ENCODE measurements around the gene OGFRL1.
"Not testable (repeated sequence)": the region's sequence is repeated elsewhere in the genome, so short reads cannot be mapped to it uniquely, and the experiment has no call there.

OGFRL1 gene

DNA sequence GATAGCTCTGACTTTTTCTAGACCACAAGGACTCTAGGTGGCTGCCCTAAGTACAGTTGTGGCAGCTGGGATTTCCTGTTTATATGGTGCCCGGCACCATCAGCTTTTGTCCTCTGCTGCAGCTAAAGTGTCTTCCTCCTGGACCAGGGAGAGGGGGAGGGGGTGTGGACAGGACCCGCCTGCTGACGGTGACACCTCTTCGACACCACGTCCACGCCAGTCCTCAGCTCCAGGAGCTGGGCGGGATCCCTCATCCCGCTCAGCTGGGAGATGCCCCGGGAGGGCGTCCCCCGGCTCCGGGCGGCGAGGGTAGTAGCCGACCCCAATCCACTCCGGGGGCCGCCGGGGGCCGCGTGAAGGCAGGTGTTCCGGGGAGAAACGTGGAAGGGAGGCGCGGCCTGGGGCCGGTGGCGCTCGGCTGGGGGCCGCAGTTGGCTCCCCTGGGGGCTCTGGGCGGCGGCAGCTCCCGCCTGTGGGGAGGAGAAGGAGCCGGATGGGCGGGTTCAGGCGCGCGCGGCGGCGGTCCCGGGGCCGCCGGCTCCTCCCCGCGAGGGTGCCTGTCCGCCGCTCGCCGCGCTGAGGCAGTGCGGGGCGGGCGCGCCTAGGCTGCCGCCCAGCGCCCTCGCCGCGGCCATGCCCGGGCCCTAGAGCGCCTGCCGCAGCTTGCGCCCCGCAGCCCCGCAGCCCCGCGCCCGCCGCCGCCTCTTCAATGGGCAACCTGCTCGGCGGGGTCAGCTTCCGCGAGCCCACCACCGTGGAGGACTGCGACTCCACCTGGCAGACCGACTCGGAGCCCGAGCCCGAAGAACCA lies at the start of gene OGFRL1:
OGFRL1 (plus strand) TSS at position 584 of the 811 bp plus-strand sequence; CDS start at position 710, 126 bp downstream.
- DNase-seq = no peak

DNA sequence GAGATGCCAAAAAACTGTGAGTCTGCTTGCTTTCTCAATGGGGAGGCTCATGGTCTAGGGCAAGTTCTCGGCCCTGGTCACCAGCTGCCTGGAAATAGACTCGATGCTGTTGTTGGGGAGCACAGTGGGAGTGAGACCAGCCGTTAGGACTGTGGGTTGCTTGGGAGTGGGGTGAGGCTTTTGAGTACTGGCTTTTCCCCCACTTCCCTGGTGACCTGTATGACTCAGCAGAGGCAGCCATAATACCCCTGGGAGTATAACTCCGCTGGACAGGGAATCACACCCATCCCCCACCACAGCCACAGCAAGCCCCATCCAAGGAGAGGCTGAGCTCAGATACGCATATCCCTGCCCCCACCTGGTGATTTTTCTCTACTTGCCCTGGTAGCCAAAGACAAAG lies 48.9 kb upstream of the OGFRL1 start:
- no peak for DNase-seq

DNA sequence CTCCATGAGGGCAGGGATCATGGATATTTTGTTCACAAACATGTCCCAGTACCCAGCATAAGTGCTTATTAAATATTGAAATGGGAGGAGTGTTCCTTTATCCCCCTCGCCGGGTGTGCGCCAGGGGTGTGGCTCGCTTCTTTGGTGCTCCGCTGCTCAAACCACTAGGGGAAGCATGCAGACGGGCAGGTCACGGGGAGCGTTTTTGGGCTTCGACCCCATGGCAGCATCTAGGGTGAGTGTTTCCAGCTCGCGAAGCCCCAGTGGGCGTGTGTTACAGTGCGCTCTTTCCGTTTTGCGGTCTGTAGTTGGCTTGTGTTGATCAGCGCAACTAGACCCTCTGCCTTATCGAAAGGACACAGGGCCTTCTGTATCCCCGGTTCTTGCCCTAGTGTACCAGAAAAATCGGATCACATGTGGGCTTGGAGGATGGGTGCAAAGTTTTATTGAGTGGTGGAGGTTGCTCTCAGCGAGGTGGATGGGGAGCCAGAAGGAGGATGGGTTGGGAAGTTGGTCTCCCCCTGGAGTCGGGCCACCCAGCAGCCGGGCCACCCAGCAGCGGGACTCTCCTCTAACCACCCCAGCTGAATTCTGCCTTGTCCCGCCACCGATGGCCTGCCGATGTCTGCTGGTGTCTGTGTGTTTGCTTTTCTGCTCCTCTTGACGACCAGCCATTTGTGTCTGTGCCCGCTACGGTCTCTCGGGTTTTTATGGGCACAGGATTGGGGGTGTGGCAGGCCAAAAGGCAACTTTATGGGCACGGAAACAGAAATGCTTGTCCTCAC lies 43.2 kb upstream of the OGFRL1 start:
- DNase-seq = no peak

DNA sequence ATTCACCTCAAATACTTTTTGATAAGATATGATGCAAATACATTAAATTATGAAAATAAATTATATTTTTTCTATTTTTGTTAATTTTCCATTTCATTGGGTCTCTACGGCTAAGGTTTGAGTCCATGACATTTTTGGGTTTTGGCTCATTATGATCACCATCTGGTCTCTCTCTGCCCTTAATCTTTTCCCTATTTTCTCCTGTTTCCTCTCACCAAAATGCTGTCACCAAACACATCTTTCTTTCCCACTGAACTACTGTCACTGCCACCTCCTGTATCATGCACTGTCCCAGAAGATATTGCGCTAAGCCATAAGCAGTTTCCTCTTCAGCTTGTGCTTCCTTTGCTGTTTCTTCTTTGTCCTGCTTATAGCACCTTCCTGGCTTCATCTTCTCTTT lies 42.0 kb upstream of the OGFRL1 start:
- DNase-seq = no peak

DNA sequence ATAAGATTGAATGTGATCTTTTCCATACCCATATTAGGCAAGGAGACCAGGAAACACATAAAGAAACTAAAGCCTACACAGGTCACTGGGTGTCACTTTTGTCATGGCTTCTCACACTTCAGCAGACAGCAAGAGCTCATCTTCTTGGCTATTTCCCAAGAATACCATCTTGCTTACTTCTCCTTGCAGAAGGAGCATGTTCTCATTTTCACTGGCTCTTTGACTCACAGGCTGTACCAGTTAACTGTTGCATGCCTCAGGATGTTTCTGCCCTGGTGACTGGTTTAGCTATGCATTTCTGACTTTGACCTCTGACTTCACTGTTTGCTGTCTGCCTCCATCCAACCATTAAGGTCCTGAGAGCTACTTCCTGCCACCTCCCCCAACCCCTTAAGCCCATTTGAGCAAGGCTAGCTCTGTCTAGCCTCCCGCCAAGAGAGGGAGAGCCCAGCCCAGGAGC lies 40.3 kb upstream of the OGFRL1 start:
- DNase-seq = peak; percentile 35

DNA sequence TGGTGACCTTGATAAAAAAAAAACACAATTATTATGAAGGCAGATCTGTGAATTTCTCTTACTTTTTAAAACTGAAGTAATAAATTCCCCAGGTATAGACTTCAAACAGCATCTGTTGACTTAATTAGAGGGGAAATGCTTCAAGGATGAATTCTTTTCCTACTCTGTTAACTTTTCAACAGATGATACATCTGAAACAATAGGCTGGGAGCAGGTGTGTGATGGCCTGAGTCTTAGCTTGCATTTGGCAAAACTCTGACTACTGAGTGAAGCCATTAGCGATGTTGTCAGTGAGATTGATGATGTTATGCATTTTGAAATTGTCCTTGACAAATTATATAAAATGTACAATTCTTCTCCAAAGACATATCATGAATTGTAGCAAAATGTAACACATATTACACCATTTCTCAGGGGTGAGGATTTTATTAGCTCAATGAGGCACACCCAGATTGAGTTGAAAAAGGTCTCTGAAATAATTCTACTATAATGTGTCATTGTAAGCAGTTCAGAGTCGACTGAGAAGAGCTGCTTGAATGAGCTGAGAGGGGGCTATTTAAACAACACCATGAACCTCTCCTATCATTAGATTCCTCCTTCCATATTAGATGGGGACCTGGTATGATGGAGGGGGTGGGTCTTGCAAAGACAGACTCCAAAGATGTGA lies 39.6 kb upstream of the OGFRL1 start:
- DNase-seq = no peak

DNA sequence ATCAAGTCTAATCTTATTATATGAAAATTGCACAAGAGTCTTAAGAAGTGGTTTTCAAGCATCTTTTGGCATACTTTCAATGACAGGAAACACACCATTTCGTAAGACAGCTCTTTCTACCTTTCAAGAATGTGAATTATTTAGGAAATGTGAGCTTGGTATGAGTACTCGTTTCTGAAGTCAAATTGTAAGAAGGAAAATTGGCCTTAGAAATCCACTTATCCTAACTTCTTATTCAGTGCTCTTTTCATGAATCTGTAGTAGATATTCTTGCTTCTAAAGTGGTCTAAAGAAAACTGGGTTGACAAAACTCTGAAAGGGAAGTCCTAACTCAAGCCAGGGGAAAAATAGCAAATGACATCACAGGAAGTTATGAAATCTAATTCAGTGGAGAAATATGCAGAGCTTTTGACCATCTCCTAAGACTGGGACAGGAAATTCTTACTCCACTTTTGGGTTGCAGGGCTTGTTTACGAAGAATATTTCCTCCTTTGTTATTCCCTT lies 38.5 kb upstream of the OGFRL1 start:
- peak; percentile 37 for DNase-seq

DNA sequence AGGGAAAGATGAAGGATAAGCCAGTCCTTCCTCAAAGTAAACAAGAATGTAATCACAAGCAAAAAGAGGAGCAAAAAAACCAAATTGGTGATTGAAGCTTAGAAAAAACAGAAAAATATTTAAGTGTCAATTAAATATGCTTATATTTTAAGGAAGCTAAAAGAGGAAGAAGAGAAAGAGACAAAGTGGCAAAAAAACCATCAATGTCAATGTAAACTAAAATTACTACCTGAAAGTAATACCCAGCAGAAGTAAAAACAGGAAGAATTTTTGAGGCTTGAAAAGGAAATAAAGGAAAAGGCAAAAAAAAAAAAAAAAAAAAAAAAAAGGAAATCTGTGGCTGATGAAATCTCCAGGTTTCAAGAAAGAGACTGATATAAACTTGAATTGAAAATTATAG lies 36.2 kb upstream of the OGFRL1 start:
- DNase-seq = no peak

DNA sequence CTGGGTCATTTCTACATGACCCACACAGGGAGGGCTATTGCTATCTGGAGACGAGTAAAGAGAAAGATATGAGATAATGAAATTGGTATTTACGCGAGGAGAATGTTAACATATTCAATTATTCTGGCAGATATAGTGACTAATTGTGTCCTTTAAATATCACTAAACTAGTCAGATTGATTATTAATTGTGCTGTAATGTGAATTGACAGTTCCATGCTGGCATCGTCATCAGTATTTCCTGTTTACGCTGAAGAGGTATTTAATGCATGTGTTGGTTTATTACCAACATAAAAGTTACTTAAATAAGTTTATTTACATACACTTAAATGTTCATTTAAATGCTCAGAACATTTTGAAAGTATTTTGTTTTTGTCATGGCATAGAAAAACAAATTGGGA lies 35.7 kb upstream of the OGFRL1 start:
- no peak for DNase-seq

DNA sequence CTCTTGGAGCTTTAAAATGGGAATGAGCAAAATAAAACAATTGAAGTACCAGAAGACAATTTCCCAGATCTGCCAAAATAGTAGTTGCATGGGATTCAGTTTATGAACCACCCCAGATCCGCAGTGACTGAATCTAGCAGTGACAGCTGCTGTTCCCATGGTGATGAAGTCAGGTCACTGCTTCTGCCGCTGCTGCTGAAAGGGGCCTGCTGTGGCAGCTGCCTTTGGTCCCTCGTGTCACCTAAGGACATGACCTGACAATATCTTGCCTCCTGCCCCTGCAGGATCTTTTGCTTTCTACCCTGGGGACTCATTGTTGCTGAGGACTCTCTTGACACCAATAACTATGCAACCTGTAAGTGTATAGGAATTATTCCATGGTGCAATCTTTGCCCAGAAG lies 34.3 kb upstream of the OGFRL1 start:
- no peak for DNase-seq

DNA sequence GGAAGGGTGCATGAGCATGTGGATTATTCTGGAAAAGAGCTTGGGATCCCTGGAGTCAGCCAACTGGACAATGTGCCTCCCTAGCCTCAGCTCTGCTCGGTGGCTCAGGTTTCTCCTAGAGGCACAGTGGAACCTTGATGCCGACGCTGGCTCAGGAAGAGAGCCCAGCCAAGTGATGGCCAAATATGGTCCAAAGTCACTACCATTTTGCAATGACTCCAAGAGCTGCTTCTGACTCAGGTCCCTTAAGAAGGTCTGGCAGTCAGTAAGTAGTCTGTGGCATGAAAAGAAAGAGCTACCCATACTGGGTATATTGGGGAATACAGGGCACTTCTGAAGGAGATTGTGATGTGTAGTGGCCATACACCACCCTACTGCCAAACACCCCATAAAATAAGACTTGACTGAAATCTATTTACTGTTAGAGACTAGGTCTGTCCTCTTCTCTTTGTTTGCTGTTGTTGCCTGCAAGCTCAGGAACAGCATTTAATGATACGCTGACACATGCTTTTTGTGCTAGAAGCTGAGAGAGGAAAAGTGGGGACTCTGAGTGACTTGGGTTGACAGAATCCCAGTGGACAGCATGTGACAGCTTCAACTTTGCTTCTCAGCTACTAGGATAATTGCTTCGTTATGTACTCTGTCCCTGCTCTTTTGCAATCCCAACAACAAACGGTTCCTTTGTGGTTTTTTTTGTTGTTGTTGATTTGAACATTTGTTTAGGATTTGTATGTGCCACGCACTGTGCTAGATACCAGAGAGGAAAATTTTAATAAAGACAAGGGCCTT lies 30.3 kb upstream of the OGFRL1 start:
- no peak for DNase-seq

DNA sequence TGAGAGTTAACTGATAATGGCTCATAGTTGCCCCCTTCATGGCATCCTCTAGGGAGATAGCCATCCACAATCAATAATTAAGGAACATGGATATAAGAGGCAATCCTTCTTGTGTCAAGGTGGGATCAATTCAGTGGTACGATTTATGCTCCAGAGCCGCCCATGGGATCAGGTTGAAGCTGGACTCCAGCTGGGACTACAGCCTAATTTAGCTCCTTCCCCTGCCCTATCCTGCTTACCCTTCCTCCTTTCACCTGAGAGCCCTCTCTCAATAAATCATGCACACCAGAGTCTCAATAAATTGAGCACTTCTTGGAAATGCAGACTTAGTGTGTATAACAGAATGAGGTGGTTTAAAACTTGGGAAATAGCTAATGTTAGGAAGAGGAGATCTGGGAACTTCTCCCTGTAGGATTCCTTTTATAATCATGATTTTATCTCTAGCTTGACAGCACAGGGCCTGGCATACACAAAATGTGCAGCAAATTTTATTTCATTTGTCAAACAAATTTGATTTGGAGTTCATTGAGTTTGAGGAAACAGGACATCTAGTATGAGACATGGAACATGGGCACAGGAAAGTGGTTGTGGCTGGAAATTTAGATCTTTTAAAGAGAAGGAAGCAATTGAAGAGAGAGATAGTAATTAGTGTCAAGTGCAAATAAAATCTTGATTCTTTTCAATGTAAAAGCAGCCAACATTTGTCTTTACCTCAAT lies 28.6 kb upstream of the OGFRL1 start:
- DNase-seq = no peak

DNA sequence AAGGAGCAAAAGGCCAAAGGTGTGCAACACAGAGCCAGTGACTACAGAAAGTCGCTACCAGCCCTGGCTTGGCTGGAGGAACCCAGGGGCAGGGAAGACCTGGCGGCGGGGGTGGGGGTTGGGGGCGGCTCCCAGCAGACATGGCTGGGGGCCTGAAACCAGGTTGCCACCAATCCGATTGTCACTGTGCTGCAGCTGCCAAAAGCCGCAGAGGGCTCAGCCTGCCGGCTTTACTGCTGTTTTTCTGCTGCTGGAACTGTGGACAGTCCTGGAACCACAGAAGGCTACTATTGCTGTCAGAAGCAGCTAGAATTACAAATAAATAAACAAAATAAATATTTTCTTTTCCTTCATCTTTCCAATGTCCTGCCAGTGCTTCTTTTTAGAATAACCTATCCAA lies 25.7 kb upstream of the OGFRL1 start:
- no peak for DNase-seq

DNA sequence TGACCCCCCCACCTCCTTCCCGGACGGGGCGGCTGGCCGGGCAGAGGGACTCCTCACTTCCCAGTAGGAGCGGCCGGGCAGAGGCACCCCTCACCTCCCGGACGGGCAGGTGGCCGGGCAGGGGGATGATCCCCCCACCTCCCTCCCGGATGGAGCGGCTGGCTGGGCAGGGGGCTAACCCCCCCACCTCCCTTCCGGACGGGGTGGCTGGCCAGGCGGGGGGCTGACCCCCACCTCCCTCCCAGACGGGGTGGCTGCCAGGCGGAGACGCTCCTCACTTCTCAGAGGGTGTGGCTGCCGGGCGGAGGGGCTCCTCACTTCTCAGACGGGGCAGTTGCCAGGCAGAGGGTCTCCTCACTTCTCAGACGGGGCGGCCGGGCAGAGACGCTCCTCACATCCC lies 22.2 kb upstream of the OGFRL1 start:
- DNase-seq = not testable (repeated sequence)

DNA sequence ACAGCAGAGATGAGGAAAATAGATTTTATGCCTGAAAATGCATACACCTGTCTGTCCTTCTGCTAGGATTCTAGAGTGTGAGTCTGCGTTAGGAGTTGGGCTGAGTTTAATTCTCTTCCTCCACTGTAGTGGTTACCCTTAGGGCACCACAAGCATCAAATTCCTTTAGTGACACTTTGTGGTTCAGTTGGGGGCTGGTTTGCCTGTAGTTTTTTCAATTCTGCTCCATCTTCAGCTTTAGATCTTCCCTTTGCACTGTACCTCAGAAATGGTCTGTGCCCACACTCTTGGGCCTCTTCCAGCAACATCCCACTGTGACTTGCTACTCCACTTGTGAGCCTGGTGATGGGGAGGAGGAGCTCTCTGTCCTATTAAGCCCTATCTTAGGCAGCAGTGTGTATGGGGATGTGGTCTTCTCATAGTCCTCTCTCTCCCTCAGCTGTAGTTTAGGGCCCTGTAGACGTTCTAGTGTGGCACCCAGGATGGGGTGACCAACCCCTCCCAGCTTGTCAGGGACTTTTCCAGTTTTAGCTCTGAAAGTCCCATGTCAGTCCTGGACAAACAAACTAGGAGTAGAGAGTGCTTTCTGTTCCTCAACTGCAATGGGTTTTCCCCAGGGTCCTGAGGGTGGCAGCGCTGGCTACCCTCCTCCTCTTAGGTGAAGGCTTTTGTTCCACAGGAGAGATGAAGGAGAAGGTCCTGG lies 19.7 kb upstream of the OGFRL1 start:
- no peak for DNase-seq

DNA sequence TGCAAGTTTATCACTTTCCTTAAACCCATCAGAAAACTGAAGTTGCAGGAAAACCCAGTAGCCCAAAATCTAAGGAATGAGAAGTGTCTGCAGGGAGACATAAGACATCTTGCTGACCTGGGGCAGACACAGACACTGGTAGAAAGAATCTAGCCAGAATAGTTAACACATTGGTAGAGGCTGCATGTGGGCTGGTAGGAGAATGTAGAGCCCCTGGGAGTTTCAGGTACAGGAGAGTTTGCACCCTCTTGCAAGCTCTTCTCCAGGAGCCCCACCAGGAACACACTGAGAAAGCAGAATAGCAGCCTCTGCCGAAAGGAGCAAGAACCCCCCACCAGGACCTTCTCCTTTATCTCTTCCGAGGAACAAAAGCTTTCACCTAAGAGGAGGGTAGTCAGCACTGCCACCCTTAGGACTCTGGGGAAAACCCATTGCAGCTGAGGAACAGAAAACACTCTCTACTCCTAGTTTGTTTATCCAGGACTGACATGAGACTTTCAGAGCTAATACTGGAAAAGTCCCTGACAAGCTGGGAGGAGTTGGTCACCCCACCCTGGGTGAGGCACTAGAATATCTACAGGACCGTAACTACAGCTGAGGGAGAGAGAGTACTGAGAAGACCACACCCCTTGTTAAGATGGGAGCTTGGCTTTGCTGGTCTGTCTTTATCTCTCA lies 10.5 kb upstream of the OGFRL1 start:
- no peak for DNase-seq

DNA sequence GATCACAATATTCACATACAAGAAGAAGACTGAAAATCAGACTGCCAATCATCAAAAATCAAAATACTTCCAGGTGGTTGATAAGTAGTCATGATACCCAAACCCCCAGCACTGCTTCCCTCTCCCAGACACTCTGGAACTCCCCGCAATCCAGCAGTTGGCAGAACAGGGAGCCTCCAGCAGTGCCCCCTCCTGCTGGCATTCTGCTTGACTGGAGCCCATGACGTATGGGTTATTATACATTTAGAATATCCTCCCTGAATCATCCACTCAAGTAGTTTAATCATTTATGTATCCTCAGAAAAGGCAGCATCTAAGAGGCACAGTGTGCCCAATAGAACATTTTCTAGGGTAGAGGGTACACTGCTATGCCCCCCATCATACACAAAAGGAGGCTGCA lies 9.3 kb upstream of the OGFRL1 start:
- no peak for DNase-seq

DNA sequence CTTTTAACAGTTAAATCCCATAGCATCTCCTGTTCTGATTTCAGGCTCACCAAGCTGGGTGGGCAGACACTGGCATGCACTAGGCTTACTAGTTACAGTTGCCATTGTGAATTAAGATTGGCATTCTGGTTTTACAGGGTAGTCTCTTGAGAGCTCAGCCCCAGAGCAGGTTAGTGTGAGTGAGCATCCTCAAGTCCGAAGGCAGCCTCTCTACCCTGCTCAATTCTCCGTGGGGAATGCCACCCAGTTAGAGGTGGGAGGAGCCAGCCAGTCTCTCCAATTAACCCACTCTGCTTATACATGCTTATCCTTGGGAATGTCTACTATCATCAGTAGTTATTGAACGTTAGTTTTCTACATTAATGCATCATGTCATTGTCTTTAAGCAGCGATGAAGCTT lies 8.9 kb upstream of the OGFRL1 start:
- DNase-seq = no peak

DNA sequence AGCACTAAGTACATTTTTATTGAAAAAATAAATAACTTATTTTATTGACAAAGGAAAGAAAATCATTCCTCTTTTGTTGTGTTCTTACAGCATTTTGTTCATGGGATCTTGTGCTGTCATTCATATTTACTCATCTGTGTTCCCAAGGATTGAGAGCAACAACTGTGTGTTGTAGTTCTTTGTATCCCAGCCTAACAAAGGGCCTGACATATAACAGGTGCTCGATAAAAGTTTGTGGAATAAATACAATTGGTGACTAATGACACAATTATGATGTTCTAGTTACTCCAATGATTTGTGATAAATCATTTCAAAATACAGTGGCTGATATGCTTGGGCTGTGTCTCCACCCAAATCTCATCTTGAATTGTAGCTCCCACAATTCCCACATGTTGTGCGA lies 7.9 kb upstream of the OGFRL1 start:
- no peak for DNase-seq

DNA sequence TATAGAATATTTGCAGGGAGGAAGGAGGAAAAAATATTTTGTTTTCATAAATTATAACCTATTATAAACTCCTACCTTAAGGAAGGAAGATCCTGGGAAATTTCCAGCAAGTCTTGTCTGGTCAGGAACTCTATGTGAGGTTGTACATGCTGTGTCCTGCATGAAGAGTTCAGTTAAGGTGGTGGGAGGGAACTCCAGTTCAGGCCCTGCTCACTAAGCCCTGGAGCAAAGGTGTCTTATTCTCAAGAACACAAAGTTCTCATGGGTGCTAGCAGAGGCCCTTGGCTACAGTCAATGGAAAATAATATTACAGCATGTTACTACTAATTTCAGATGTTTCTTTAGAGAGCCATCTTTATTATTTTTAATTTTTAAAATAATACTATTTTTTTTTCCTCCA lies 3.8 kb upstream of the OGFRL1 start:
- no peak for DNase-seq

DNA sequence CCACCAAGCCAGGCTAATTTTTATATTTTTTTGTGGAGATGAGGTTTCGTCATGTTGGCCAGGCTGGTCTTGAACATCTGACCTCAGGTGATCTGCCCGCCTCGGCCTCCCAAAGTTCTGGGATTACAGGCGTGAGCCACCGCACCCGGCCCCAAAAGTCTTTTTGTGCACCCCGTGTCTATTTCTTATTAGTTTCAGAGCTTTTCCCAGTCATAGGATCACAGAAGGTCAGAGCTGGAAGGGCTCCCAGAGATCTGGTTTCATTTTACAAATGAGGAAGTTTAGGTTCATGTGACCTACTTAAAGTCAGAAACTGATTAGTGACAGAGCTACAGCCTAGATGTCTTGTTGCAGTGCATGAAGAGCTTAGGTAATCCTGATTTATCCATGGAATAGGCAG lies 1.6 kb upstream of the OGFRL1 start:
- DNase-seq = no peak

All from amniotic stem cell (primary cell).